HCT116 (cell line): ENCODE data around the gene TKFC. TPM values are rescaled to one million over a fixed set of nuclear protein-coding genes. Genes with fewer than 3 reads are reported as not detected.

Experiments
- ATAC-seq: fragments of 200-7000 bp; cut with Tn5 transposase; 2 replicates; pipeline ENCODE4 v1.9.1; 2020; ENCODE audit warnings: mild to moderate bottlenecking, moderate library complexity
- BruUV-seq: library from RNA; stranded (reverse); fragments of 400-500 nt; replicated peaks from 2 replicates; lab custom pipeline; 2021; lab: Mats Ljungman, UMichigan
- CTCF ChIA-PET: fragments of 300-600 bp; sonication (Branson Sonifier 250); formaldehyde crosslinking; loops from one replicate; lab custom pipeline; 2021; ENCODE audit warnings: antibody characterized with exemption; lab: Charles Lee
- POLR2A ChIA-PET: fragments of 300-600, 350-600 bp; sonication (Branson Sonifier 250); formaldehyde crosslinking; loops from one replicate; lab custom pipeline; 2021; ENCODE audit warnings: antibody characterized with exemption; lab: Charles Lee
- RAD21 ChIA-PET, 2 experiments: fragments of 300-600 bp; sonication (Branson Sonifier 250); formaldehyde crosslinking; loops; one replicate each; lab custom pipeline; 2023; ENCODE audit warnings: low total read pairs in 2 of 2; ENCODE audit not compliant: uncharacterized antibody in 2 of 2, unreplicated experiment in 2 of 2, low non-redundant PET in 1 of 2; lab: Charles Lee
- DNase-seq: peaks from one replicate; pipeline ENCODE4 v3.0.0-alpha.2; 2010; ENCODE audit warnings: low read depth, low spot score
- H2AFZ ChIP-seq: fragments of 200-600 bp; shearing (Covaris generic), sonication (generic); 2 replicates; pipeline ENCODE4 v1.6.1; 2017; ENCODE audit warnings: low read depth, mixed run types, mixed read lengths, antibody characterized with exemption, low read length; ENCODE audit not compliant: poor library complexity, severe bottlenecking
- H3K27ac ChIP-seq: 2 replicates; pipeline ENCODE4 v1.5.1; 2012; ENCODE audit warnings: low read depth, low read length
- H3K27me3 ChIP-seq: fragments of 200-600 bp; sonication (generic); 2 replicates; pipeline ENCODE4 v1.6.1; 2016; ENCODE audit warnings: mixed run types, low read length, mixed read lengths; ENCODE audit not compliant: insufficient read depth
- H3K36me3 ChIP-seq, 2 experiments: fragments of 200-500 bp in 1 of 2; fragments of 200-600 bp in 1 of 2; sonication (Bioruptor generic) in 1 of 2; sonication (generic) in 1 of 2; 2 replicates each; pipeline versions ENCODE4 v1.5.1 to v1.6.1; 2014 to 2016; ENCODE audit warnings: low read length in 2 of 2, inconsistent platforms in 1 of 2, mixed read lengths in 1 of 2, mixed run types in 1 of 2; ENCODE audit not compliant: insufficient read depth in 2 of 2, control insufficient read depth in 1 of 2
- H3K4me1 ChIP-seq, 2 experiments: fragments of 200-600 bp in 1 of 2; sonication (generic) in 1 of 2; 2 replicates each; pipeline versions ENCODE4 v1.5.1 to v1.6.1; 2012 to 2017; ENCODE audit warnings: low read length in 2 of 2, inconsistent platforms in 1 of 2, mild to moderate bottlenecking in 1 of 2, mixed read lengths in 1 of 2, mixed run types in 1 of 2, moderate library complexity in 1 of 2; ENCODE audit not compliant: insufficient read depth in 2 of 2, control insufficient read depth in 1 of 2
- H3K4me2 ChIP-seq: fragments of 200-600 bp; sonication (generic); 2 replicates; pipeline ENCODE4 v1.6.1; 2017; ENCODE audit warnings: mixed run types, low read length, mixed read lengths
- H3K4me3 ChIP-seq, 2 experiments: fragments of 200-600 bp in 1 of 2; sonication (generic) in 1 of 2; replicated peaks in 1 of 2; 2 replicates each; pipeline ENCODE4 v1.5.1; 2011 to 2016; ENCODE audit warnings: low read length in 2 of 2, control low read depth in 1 of 2, low read depth in 1 of 2, mild to moderate bottlenecking in 1 of 2, mixed read lengths in 1 of 2, mixed run types in 1 of 2
- H3K79me2 ChIP-seq: fragments of 200-600 bp; sonication (generic); 2 replicates; pipeline ENCODE4 v1.6.1; 2017; ENCODE audit warnings: mild to moderate bottlenecking, mixed run types, low read length, moderate library complexity, mixed read lengths; ENCODE audit not compliant: insufficient read depth
- H3K9ac ChIP-seq: fragments of 200-600 bp; sonication (generic); 2 replicates; pipeline ENCODE4 v1.6.1; 2016; ENCODE audit warnings: low read length, mixed read lengths
- H3K9me2 ChIP-seq: fragments of 200-600 bp; sonication (generic), shearing (Covaris generic); 2 replicates; pipeline ENCODE4 v1.6.1; 2017; ENCODE audit warnings: mixed run types, mild to moderate bottlenecking, moderate library complexity; ENCODE audit not compliant: insufficient read depth
- H3K9me3 ChIP-seq, 2 experiments: fragments of 200-500 bp in 1 of 2; fragments of 200-600 bp in 1 of 2; sonication (Bioruptor generic) in 1 of 2; sonication (generic) in 1 of 2; 2 replicates each; pipeline ENCODE4 v1.6.1; 2014 to 2017; ENCODE audit warnings: low read length in 2 of 2, mixed read lengths in 2 of 2, inconsistent platforms in 1 of 2, low read depth in 1 of 2, mild to moderate bottlenecking in 1 of 2, mixed run types in 1 of 2, moderate library complexity in 1 of 2; ENCODE audit not compliant: control insufficient read depth in 1 of 2, insufficient read depth in 1 of 2
- H4K20me1 ChIP-seq: fragments of 200-600 bp; sonication (generic), shearing (Covaris generic); 2 replicates; pipeline ENCODE4 v1.6.1; 2017; ENCODE audit warnings: mixed run types, mild to moderate bottlenecking, moderate library complexity; ENCODE audit not compliant: insufficient read depth
- ATF3 ChIP-seq: IDR thresholded peaks from 2 replicates; pipeline ENCODE4 v1.6.1; 2012
- CBX3 ChIP-seq: IDR thresholded peaks from 2 replicates; pipeline ENCODE4 v1.6.1; 2012; ENCODE audit warnings: low read depth
- EZH2 ChIP-seq: fragments of 200-600 bp; sonication (generic); IDR thresholded peaks from 2 replicates; pipeline ENCODE4 v1.6.1; 2017; ENCODE audit warnings: antibody characterized with exemption, mixed run types
- EZH2phosphoT487 ChIP-seq: fragments of 200-600 bp; IDR thresholded peaks from 2 replicates; pipeline ENCODE4 v1.6.1; 2018; ENCODE audit warnings: antibody characterized with exemption, borderline replicate concordance
- FOSL1 ChIP-seq: IDR thresholded peaks from 2 replicates; pipeline ENCODE4 v1.6.1; 2012; ENCODE audit warnings: low read depth
- JUND ChIP-seq: IDR thresholded peaks from 2 replicates; pipeline ENCODE4 v1.6.1; 2012
- MAX ChIP-seq: IDR thresholded peaks from 2 replicates; pipeline ENCODE4 v1.6.1; 2012
- POLR2A ChIP-seq: IDR thresholded peaks from 2 replicates; pipeline ENCODE4 v1.7.0; 2011; ENCODE audit warnings: borderline replicate concordance; ENCODE audit not compliant: insufficient read depth, insufficient read length; ENCODE audit errors: extremely low read depth
- POLR2AphosphoS5 ChIP-seq: IDR thresholded peaks from 2 replicates; pipeline ENCODE4 v1.6.1; 2011; ENCODE audit warnings: mild to moderate bottlenecking, low read depth, low read length, moderate library complexity
- SIN3A ChIP-seq: IDR thresholded peaks from 2 replicates; pipeline ENCODE4 v1.6.1; 2012; ENCODE audit warnings: low read depth
- SP1 ChIP-seq: IDR thresholded peaks from 2 replicates; pipeline ENCODE4 v1.6.1; 2012; ENCODE audit warnings: low read depth
- YY1 ChIP-seq: IDR thresholded peaks from 2 replicates; pipeline ENCODE4 v1.6.1; 2011; ENCODE audit warnings: low read length, low read depth, moderate library complexity, mild to moderate bottlenecking; ENCODE audit not compliant: insufficient replicate concordance; ENCODE audit errors: extremely low read depth
- ZBTB33 ChIP-seq: IDR thresholded peaks from 2 replicates; pipeline ENCODE4 v1.6.1; 2011; ENCODE audit warnings: mild to moderate bottlenecking, low read length, moderate library complexity; ENCODE audit not compliant: insufficient replicate concordance; ENCODE audit errors: extremely low read depth
- ZFX ChIP-seq: fragments of 450-650 bp; IDR thresholded peaks from 2 replicates; pipeline ENCODE4 v1.6.1; 2017
- ZNF274 ChIP-seq: fragments of 200-500 bp; sonication (Bioruptor generic); IDR thresholded peaks from 2 replicates; pipeline ENCODE4 v1.6.1; 2014; ENCODE audit warnings: mild to moderate bottlenecking, low read depth, low read length, inconsistent platforms
- intact Hi-C: fragments of 100-400 bp; cut with micrococcal nuclease; formaldehyde crosslinking; loops from 2 replicates; pipeline ENCODE4 v1.10.0; 2022
- total RNA-seq: library from RNA; stranded (reverse); gene quantifications from one replicate; pipeline ENCODE4 v1.2.1, GENCODE V29; 2021; ENCODE audit not compliant: unreplicated experiment

Gene TKFC
- total RNA-seq, 1 experiment from 2014 or later, result 156 TPM

- TF ChIP-seq POLR2AphosphoS5 (no peak), SIN3A (no peak), YY1 (no peak), ZFX (no peak), FOSL1 (no peak), POLR2A (no peak), ZNF274 (no peak)
Measured at GRCh38 chr11:61293867-61294716, 38.9 kb upstream of the TKFC start (continued).

- no peak for DNase-seq
Measured at GRCh38 chr11:61294717-61295595, 38.1 kb upstream of the TKFC start, which contains the start of gene VWCE. VWCE (minus strand) TSS chr11:61295316; CDS start chr11:61295037, 279 bp downstream.

More at GRCh38 chr11:61294717-61295595, 38.1 kb upstream of the TKFC start, which contains the start of gene VWCE:
- no peak within 1 kb of the TSS for H3K27ac ChIP-seq
- no peaks in the 10 kb centered on the region for H3K27me3 ChIP-seq
- ChIA-PET CTCF (no interaction called here), POLR2A (no interaction called here), RAD21 (no interaction called here)
- TF ChIP-seq YY1, result no peak
- TF ChIP-seq MAX, result no peak
- no peak for TF ChIP-seq EZH2
- TF ChIP-seq CBX3, result no peak
- TF ChIP-seq POLR2AphosphoS5, result no peak
- no peak for TF ChIP-seq EZH2phosphoT487
- TF ChIP-seq JUND, result no peak
- TF ChIP-seq ZBTB33, result no peak
- TF ChIP-seq SP1, result no peak
- TF ChIP-seq ATF3, result no peak
- no peak within 1 kb of the TSS for H3K4me3 ChIP-seq
- H4K20me1 ChIP-seq, result no peaks in the 10 kb centered on the region
- peak; percentile 54 for ATAC-seq
- H2AFZ ChIP-seq, result no peak within 1 kb of the TSS
- no TSS peak for BruUV-seq
- no peaks in the 10 kb centered on the region for H3K79me2 ChIP-seq
- H3K4me1 ChIP-seq, result no peaks in the 10 kb centered on the region
- peak within 1 kb of the TSS; percentile 27 for H3K4me2 ChIP-seq
- H3K9ac ChIP-seq, result no peak within 1 kb of the TSS
- no peaks in the 10 kb centered on the region for H3K9me3 ChIP-seq
- intact Hi-C loops, result no loop called here
- H3K9me2 ChIP-seq, result no peaks in the 10 kb centered on the region
- H3K36me3 ChIP-seq, result peaks cover 5 to 21% of the 10 kb centered on the region in 2 experiments; a peak in 3 of 4 replicates
